Endothelial cell (in vitro differentiated cells): ENCODE measurements around the gene C3orf18. TPM values are rescaled to one million over a fixed set of nuclear protein-coding genes. Genes with fewer than 3 reads are reported as not detected.

ENCODE experiments used
- DNase-seq: peaks from one replicate; pipeline ENCODE4 v3.0.0; 2021; ENCODE audit warnings: low spot score
- H3K27ac Mint-ChIP-seq: one replicate; pipeline ENCODE4 v1.8.0; 2021; ENCODE audit warnings: mixed read lengths, inconsistent platforms; ENCODE audit not compliant: unreplicated experiment
- H3K27me3 Mint-ChIP-seq: one replicate; pipeline ENCODE4 v1.8.0; 2021; ENCODE audit warnings: mild to moderate bottlenecking, moderate library complexity, mixed read lengths, inconsistent platforms; ENCODE audit not compliant: unreplicated experiment
- H3K36me3 Mint-ChIP-seq: one replicate; pipeline ENCODE4 v1.8.0; 2021; ENCODE audit warnings: mild to moderate bottlenecking, low read depth, mixed read lengths, inconsistent platforms; ENCODE audit not compliant: unreplicated experiment
- H3K4me1 Mint-ChIP-seq: one replicate; pipeline ENCODE4 v1.8.0; 2021; ENCODE audit warnings: mild to moderate bottlenecking, mixed read lengths, inconsistent platforms; ENCODE audit not compliant: unreplicated experiment
- H3K4me3 Mint-ChIP-seq: one replicate; pipeline ENCODE4 v1.8.0; 2021; ENCODE audit warnings: mild to moderate bottlenecking, mixed read lengths, inconsistent platforms; ENCODE audit not compliant: unreplicated experiment
- H3K9me3 Mint-ChIP-seq: one replicate; pipeline ENCODE4 v1.8.0; 2021; ENCODE audit warnings: mixed read lengths, inconsistent platforms; ENCODE audit not compliant: unreplicated experiment
- CTCF ChIP-seq: fragments of 200-600 bp; sonication (generic); IDR thresholded peaks from one replicate; pipeline ENCODE4 v1.5.0; 2021; ENCODE audit warnings: antibody characterized with exemption; ENCODE audit not compliant: unreplicated experiment
- long read RNA-seq: library from polyadenylated mRNA; unstranded; transcript quantifications from one replicate; pipeline ENCODE4 v2.0.0, GENCODE V29; 2020; ENCODE audit not compliant: unreplicated experiment
- total RNA-seq: library from RNA; stranded (reverse); fragmentation: NEBNext Ultra II Directional; extraction: Animal tissue kit (Norgen Biotek cat#: 25700); gene quantifications from one replicate; pipeline ENCODE4 v1.2.1, GENCODE V29; 2021; ENCODE audit not compliant: unreplicated experiment

The C3orf18 gene
- 4.0 TPM for total RNA-seq
- long read RNA-seq, partial matches to known transcripts: 0 of 3 reads
- long read RNA-seq, other reads (novel, unspliced or antisense): 0 of 3 reads

GRCh38 chr3:50567386-50568167 is at the start of gene C3orf18:
C3orf18 (minus strand) TSS chr3:50567747; CDS start chr3:50565699, 2,048 bp downstream.
- peaks cover 18% of the 10 kb centered on the region for H3K4me1 Mint-ChIP-seq
- H3K36me3 Mint-ChIP-seq: peaks cover 12% of the 10 kb centered on the region
- H3K27me3 Mint-ChIP-seq: peaks cover 17% of the 10 kb centered on the region
- H3K27ac Mint-ChIP-seq: no peak within 1 kb of the TSS
- peak; percentile 80 for DNase-seq
- peak within 1 kb of the TSS; percentile 89 for H3K4me3 Mint-ChIP-seq
- H3K9me3 Mint-ChIP-seq: no peaks in the 10 kb centered on the region
- TF ChIP-seq CTCF: no peak

- Mint-ChIP-seq H3K4me3 (peak overlapping the region; percentile 76), H3K4me1 (peaks cover 30% of the 10 kb centered on the region), H3K27ac (no peak overlapping the region), H3K9me3 (no peaks in the 10 kb centered on the region), H3K27me3 (peaks cover 12% of the 10 kb centered on the region), H3K36me3 (peaks cover 4% of the 10 kb centered on the region)
- DNase-seq: peak; percentile 81
- no peak for TF ChIP-seq CTCF
Measured at GRCh38 chr3:50616770-50617095, 49.2 kb upstream of the C3orf18 start.

GRCh38 chr3:50616003-50616769 is 48.6 kb upstream of the C3orf18 start:
- peaks cover 12% of the 10 kb centered on the region for H3K27me3 Mint-ChIP-seq
- H3K27ac Mint-ChIP-seq: no peak overlapping the region
- H3K4me3 Mint-ChIP-seq: peak overlapping the region; percentile 76
- peaks cover 30% of the 10 kb centered on the region for H3K4me1 Mint-ChIP-seq
- H3K36me3 Mint-ChIP-seq: peaks cover 4% of the 10 kb centered on the region
- peak; percentile 68 for TF ChIP-seq CTCF
- peak; percentile 85 for DNase-seq
- no peaks in the 10 kb centered on the region for H3K9me3 Mint-ChIP-seq

- peaks cover 31% of the 10 kb centered on the region for H3K4me1 Mint-ChIP-seq
Measured at GRCh38 chr3:50615190-50615589, 47.6 kb upstream of the C3orf18 start.

More at GRCh38 chr3:50615190-50615589, 47.6 kb upstream of the C3orf18 start:
- H3K27me3 Mint-ChIP-seq: peaks cover 15% of the 10 kb centered on the region
- H3K9me3 Mint-ChIP-seq: no peaks in the 10 kb centered on the region
- no peak for DNase-seq
- H3K36me3 Mint-ChIP-seq: peaks cover 4% of the 10 kb centered on the region
- no peak overlapping the region for H3K4me3 Mint-ChIP-seq
- TF ChIP-seq CTCF: no peak
- no peak overlapping the region for H3K27ac Mint-ChIP-seq
